GM18508 (cell line): Measurements from ENCODE around the gene UBL5.
A peak's percentile ranks its signal among the peaks of the same experiment; 100 is the strongest.
"Not testable (repeated sequence)": the region's sequence is repeated elsewhere in the genome, so short reads cannot be mapped to it uniquely, and the experiment has no call there.

ENCODE experiments used
- ATAC-seq: cut with Tn5 transposase; IDR thresholded peaks from one replicate; pipeline ENCODE4 v1.9.1; 2021; ENCODE audit warnings: moderate number of reproducible peaks; ENCODE audit not compliant: insufficient read depth, unreplicated experiment

UBL5 gene

DNA sequence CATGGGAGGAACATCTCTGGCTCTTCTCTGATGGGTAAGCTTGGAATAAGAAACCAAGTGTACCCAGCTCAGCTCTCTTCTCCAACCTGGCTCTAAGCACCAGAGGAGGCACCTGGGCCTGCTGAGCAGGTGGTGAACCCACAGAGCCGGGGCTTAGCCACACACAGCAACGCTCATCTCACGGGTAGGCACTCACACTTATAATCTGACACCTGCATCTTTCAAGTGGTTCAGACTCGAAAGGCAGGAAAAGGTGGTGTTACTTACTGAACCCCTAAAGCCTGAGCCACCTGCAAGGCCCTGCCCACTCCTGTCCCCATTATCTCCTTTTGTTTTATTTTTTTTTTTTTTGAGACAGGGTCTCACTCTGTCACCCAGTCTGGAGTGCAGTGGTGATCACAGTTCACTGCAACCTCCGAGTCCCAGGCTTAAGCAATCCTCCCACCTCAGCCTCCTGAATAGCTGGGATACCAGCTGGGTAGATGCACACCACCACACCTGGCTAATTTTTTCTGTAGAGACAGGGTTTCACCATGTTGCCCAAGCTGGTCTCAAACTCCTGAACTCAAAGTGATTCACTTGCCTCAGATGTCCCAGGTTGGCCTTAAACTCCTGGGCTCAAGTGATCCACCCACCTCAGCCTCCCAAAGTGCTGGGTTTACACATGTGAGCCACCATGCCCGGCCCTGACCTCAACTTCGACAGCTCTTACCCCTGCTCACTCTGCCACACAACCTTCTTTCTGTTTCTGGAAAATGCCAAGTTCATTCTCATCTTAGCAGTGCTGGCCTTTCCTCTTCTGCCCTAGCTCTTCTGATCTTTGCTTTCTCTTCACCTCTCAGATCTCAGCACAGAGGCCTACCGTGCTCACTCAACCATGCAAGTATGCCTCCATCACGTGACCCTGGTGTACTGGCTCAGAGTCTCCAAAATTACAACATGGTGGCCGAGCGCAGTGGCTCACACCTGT lies 18.6 kb upstream of the UBL5 start:
- ATAC-seq: no peak

DNA sequence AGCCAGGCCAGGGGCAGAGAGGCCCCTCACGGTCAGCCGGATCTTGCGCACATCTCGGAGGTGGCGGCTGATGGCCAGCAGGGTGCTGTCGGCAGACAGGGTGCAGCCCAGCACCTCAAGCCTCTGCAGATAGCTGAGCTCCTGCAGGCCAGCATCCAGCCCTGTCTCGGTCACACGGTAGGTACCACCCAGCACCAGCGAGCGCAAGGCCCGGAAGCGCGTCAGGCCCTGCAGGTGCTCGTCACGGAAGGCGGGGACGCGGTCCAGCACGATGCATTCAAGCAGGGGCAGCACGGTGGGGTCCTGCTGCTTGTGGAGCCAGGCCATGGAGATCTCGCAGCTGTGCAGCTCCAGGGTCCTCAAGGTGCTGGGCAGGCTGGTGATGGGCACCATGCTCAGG lies 16.6 kb upstream of the UBL5 start:
- ATAC-seq: no peak

DNA sequence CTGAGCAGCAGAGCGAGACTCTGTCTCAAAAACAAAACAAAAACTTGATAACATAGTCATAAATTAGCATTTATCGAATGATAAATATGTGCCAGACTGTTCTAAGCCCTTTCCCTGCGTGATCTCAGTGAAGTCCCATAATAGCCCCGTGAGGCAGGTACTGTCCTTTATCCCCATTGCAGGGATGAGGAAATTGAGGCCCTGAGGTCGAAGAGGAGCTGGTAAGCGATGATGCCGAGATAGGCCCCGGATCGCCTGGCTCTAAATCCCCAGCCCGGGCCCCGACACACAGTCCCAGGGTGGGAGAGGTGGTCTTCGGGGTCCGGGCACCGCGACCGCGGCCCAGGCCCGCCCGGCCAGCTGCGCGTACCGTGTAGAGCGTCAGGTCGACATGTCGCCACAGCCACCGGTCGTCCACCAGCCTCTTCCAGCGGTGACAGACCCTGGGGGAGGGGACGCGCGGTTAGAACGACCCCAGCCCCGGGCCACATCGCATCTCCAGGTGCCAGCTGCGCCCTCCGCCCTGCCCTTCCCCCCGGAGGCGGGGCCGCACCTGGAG lies 9.5 kb upstream of the UBL5 start:
- no peak for ATAC-seq

DNA sequence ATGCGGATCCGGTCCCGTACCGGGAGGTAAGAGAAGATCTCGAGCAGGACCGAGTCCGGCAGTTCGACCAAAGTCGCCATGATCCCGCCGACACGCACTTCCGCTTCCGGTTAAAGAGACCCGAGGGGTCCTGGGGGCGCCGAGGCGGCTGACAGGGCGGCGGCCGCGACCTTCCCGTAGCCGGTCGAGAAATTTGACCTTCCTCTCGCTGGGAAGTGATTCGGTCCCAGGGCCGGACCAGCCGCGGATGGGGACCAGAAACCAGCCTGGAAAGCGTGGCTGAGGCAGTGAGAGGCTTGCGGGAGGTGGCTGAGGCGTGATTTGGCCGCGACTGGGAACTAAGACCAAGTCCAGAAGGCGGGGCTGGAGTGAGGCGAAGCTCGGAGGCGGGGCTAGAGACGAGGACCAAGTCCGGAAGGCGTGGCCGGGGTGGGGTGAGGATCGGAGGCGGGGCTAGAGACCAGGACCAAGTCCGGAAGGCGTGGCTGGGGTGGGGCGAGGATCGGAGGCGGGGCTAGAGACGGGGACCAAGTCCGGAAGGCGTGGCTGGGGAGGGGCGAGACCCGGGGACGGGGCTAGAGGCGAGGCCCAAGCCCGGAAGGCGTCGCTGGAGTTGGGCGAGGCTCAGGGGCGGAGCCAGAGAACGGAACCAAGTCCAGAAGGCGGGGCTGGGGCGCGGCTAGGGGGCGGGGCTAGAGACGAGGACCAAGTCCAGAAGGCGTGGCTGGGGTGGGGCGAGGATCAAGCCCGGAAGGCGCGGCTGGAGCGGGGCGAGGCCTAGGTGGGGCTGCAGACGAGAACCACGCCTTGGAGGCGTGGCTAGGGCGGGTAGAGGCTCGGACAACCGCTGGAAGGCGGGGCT lies 8.8 kb upstream of the UBL5 start, which contains the start of gene FBXL12:
TSS of gene FBXL12 (minus strand) at position 346 of the 862 bp plus-strand sequence. CDS start at position 80, 266 bp downstream.
- peak; percentile 66 for ATAC-seq

DNA sequence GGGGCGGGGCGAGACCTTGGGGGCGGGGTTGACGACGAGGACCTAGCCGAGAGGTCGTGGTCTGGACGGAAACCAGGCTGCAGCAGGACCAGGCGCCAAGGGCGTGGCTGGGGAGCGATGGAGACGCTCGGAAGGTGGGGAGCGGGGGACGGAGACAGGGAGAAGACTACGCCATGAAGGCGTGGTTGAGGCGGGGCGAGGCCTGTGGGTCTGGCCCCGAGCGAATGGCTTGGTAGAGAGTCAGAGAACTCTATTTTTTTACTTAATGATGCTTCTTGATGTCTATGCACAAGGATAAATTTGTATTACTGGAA lies 8.2 kb upstream of the UBL5 start:
- peak; percentile 42 for ATAC-seq

DNA sequence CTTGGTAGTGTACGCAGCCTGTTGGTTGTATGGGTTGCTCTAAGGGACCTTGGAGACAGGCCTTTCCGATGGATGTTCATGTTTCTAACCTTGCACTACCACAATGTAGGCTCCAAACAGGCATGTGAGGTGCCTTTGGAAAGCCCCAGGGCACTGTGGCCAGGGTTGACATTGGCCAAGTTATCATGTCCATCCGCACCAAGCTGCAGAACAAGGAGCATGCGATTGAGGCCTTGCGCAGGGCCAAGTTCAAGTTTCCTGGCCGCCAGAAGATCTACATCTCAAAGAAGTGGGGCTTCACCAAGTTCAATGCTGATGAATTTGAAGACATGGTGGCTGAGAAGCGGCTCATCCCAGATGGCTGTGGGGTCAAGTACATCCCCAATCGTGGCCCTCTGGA lies 7.7 kb upstream of the UBL5 start:
- ATAC-seq: not testable (repeated sequence)

DNA sequence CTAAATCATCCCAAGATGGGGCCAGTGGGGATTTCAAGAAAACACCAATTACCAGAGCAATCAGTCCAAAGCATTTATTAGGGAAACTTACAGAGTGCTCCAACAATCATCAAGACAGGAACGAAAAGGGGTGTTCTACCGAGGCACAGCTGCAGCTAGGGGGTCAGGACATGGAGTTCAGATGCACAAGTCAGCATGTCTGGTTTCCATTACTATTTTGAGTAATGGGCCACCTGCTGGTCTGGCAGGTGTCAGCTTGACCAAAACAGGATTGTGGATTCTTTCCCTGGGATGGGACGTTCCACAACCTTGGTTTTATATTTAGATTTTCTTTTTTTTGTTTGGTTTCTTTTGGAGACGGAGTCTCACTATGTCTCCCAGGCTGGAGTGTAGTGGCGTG lies 3.9 kb upstream of the UBL5 start:
- no peak for ATAC-seq

DNA sequence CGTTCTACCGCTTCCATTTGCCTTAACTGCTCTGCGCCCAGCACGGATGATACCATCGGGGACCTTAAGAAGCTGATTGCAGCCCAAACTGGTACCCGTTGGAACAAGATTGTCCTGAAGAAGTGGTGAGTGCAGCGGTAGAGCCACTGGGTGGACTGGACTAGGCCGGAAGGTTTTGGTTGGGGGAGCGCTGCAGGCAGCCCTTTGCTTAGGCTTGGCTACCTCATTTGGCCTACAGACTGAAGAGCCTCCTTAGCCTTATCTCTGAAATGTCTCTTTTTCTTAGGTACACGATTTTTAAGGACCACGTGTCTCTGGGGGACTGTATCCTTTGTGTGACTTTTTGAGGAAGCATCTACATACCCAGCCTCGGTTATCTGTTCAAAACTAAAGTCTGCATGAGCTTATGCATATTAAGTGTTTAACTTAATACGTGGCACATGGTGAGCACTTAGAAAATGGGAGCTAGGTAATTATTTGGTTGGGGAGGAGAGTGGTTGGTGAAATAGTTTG lies 889 bp downstream of the UBL5 start:
- no peak for ATAC-seq

DNA sequence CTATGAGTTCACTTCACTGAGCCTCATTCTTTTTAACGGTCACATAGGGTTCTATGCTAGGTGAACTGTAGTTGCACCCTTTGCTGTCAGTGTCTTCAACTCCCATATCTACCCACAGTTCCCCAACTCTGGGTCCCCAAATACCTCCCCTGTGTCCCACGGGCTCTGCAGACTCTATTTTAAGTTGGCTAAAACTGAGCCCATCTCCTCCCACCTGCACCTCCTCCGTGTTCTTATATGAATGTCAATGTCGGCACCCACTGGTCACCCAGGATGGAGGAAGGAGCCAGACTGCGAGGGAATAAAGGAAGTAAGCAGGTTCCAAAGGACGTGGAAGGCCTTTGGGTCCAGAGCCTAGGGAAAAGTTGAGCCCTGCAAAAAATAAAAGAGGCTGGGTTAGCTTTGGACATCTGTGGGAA lies 6.6 kb downstream of the UBL5 start:
- ATAC-seq: no peak

DNA sequence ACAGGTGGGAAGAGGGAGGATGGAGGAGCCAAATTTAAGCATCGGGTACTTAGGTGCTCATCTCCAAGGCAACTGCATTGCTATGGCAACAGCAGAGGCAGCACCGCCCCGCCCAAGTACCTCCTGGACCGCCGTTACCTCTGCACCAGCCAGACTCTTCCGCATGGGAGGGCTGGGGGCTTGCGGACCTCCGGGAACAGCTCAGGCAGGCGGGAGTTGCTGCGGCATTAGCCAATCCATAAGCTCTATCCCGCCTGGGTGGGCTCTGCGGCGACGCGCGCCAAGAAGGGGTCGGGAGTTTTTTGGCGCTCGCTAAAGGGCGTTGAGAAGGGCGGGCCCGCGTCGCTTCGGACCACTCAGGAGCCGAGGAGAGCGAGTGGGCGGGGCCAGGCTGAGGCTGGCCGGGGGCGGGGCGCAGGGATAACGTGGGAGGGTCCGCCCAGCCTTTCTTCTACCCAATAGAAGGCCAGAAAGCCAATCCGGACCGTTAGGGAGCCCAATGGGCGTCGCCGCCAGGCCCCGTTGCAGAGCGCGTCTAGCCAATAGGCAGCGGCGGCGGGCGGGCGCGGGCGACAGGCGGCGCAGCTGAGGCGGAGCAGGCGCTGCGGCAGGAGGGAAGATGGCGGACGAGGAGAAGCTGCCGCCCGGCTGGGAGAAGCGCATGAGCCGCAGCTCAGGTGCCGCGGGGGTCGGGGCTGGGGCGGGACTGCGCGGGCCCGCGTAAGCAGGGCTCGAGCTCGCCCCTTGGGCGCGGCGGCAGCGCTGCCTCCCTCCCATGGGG lies 7.2 kb downstream of the UBL5 start, which contains the start of gene PIN1:
TSS of gene PIN1 (plus strand) at position 593 of the 781 bp plus-strand sequence. CDS start at position 620, 27 bp downstream.
- peak; percentile 82 for ATAC-seq

DNA sequence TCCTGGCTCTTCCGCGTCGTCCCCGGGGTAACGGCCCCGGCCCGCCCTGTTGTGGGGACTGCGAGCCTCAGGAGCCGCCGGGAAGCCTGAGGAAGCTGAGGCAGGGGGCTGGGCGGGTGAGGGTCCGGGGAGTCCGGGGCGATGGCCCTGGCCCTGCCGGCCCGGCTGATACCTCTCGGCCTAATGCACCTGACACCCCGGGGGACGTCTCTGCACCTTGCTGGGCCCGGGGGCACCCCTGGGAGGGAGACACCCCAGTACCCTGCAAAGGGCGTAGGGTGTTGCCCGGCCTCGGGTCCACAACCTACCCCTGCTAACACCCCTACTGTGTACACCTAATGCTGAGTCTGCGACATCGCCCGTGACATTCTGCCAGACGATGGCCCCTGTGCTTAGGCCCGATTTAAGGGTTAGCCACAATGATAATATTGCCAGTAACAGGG lies 7.8 kb downstream of the UBL5 start:
- no peak for ATAC-seq

DNA sequence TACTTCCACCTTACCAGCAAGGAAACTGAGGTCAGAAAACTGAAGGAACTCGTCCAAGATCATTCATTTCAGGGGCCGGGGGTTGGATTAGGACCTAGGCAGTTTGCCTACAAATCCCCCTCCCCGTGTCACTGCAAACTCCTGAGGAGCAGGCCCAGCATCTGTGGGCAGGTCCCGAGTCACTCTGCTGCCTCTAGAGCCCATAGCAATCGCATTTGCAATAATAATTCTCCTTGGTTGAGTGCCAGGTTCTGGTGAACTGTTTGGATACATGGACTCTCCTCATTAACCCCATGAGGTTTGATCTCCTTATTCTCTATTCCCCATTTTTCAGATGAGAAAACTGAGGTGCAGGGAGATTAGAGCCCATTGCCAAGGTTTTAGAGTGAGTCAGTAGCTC lies 8.3 kb downstream of the UBL5 start:
- no peak for ATAC-seq

DNA sequence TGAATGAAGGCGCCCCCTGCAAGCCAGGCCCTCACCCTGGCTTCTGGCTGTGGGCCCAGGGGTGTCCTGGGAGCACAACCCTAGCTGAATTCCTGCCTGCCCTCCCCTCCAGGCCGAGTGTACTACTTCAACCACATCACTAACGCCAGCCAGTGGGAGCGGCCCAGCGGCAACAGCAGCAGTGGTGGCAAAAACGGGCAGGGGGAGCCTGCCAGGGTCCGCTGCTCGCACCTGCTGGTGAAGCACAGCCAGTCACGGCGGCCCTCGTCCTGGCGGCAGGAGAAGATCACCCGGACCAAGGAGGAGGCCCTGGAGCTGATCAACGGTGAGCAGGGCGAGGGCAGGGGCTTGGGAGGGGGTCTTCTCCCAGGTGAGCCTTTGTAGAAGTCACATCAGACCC lies 10.6 kb downstream of the UBL5 start:
- ATAC-seq: no peak

DNA sequence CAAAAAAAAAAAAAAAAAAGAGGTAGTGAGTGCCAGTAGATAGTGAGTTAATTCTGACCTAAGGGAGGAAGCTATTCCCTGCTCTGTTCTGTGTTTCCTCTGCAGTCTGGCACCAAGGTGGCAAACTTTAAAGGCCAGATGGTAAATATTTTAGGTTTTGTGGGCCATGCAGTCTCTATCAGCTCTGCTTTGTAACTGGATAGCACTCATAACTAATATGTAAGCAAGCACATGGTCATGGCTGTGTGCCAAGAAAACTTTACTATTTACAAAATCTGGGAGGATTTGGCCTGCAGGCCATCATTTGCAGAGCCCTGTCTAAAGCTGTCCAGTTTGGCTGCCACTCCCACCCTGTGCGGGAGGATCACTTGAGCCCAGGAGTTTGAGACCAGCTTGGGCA lies 11.7 kb downstream of the UBL5 start:
- no peak for ATAC-seq

DNA sequence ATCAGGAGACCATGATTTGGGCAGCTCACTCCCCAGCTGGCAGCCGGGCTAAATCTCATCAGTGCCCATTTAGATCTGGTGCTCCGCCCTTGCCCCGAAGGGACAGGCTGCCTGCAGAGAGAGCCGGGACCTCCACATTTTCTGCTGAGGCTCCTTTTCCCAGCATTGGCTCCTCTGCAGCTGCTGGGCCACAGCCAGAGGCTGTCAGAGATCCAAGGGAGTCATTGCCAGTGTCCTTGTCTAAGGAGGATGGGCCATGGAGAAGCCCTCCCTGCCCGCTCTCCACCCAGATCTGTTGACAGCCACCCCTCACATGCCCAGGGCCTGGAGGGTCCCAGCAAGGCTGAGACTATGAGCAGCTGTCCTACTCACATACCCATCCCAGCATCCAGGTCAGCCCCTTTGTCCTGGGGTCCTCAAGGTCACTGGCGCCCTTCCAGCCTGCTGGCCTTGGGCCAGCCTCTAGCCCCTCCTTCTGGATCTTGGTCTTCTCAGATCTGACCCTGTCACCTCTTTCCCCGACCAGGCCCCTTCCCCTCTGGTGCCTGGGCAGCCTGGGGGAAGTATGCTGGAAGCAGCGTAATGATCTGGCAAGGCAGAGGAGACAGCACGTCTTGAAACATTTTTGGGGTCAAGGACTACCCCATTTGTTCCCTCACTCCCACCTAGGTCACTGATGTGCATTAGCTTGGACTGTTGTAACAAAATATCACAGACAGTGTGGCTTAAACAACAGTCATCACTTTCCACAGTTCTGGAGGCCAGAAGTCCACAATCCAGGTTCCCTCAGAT lies 15.3 kb downstream of the UBL5 start:
- ATAC-seq: no peak

DNA sequence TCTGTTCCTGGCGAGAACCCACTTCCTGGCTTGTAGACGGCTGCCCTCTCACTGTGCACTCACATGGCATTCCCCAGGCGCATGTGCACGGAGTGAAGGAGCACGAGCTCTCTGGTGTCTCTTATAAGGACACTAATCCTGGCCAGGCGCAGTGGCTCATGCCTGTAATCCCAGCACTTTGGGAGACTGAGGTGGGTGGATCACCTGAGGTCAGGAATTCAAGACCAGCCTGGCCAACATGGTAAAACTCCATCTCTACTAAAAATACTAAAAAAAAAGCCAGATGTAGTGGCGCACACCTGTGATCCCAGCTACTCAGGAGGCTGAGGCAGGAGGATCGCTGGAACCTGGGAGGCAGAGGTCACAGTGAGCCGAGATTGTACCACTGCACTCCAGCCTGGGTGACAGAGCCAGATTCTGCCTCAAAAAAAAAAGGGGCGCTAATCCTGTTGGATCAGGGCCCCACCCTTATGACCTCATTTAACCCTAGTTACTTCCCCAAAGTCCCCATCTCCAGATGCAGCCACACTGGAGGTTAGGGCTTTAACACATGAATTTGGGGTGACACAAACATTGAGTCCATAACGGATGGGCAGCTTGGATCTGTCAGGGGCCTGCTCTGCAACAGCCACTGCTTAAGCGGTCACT lies 16.0 kb downstream of the UBL5 start:
- ATAC-seq: not testable (repeated sequence)

DNA sequence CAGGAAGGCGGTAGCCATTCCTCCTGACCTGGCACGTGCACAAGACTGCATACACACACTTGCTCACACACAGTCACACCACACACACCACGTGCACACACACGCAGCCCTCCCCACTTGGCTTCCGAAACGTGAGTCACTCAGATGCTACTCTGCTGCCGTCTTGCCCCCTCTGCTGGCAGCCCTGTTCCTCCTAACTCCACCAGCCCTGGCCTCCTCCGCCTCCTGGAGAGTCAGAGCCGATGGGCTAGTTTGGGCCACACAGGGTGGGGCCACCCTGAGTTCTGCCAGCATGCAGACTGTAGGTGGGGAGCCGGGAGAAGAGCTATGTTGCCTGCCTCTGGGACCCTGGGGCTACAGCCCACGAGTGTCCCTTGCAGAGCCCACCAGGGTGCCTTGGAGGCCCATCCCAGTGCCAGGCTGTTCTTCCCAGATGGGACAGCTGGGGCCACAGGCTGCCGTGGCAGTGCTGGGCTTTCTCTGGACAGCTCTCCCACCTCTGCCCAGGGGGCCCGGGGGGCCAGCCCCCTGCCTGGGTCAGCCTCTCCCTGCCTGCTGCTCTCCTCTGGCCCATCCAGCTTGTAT lies 19.5 kb downstream of the UBL5 start:
- no peak for ATAC-seq

DNA sequence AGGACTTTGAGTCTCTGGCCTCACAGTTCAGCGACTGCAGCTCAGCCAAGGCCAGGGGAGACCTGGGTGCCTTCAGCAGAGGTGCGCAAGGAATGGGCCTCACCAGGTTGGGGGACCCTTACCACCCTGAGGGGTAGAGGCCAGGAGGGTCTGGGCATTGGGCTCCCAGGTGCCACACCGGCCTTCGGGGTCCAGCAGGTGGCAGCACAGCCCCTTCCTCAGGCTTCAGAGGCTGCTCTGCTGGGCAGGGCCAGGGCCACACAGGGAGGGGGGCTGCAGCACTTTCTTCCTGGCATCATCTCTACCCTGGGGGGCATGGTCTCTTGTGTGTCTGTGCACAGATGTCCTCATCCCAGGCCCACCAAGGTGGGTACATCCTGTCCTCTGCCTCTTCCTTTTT lies 20.3 kb downstream of the UBL5 start:
- no peak for ATAC-seq
